ENCODE results near the gene SIGLEC1. TPM values are rescaled to one million over a fixed set of nuclear protein-coding genes. Genes with fewer than 3 reads are reported as not detected.

Gene SIGLEC1
- total and polyA plus RNA-seq, 2 of the 4 experiments (the other 2 are of a cell fraction), result not detected

DNA sequence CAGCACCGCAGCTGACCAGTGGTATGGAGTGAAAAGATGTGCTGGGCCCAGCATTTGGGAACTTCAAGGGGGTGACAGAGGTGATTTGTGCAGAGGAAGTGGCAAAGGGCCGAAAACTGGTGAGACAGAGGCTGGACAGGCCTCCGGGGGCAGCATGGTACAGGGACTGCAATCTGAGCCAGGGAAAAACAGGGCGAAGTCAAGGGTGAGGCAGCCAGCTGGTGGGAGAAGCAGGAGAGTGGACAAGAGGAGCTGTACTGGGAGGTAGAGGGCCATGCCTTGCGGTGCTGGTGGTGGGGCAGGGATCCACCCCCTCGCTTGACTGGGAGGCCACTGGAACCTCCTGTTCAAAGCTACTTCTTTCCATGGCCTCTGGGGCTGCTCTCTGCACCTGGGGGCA, 41.9 kb downstream of the SIGLEC1 start:
- H3K56ac ChIP-seq (ENCODE audit: extremely low read depth, insufficient read depth, low read length), result no peak overlapping the region
- no TSS peak for BruUV-seq (replicated peaks)
- no peak overlapping the region for H2BK20ac ChIP-seq (ENCODE audit: low read depth, low read length)
- ATAC-seq (ENCODE audit: low read depth) (peak; percentile 56), DNase-seq (peak; percentile 19)
- in situ Hi-C loops (cut with MboI; ENCODE audit: low sequenced_read_pairs), result no loop called here
- no peak overlapping the region for H3K4me3 ChIP-seq (ENCODE audit: insufficient read depth, low read depth, low read length)
- H3K18ac ChIP-seq (ENCODE audit: low read depth, low read length), result no peak overlapping the region
- H3K4ac ChIP-seq (ENCODE audit: low read depth, low read length), result no peak overlapping the region
- H4K5ac ChIP-seq (ENCODE audit: low read depth, low read length), result no peak overlapping the region
- no peak overlapping the region for H3K23ac ChIP-seq (ENCODE audit: low read depth, low read length)
- H2BK120ac ChIP-seq (ENCODE audit: low read depth, low read length), result no peak overlapping the region
- H3K14ac ChIP-seq (replicated peaks; ENCODE audit: low read depth, low read length), result no peak overlapping the region
- no peak overlapping the region for H2BK15ac ChIP-seq (ENCODE audit: low read depth, low read length)
- no peak overlapping the region for H4K91ac ChIP-seq (ENCODE audit: insufficient read depth, low read depth, low read length)
- no peak overlapping the region for H4K8ac ChIP-seq (ENCODE audit: low read depth in 2 of 2, low read length in 2 of 2)
- WGBS, 2 experiments (ENCODE audit: extremely low coverage in 2 of 2, insufficient read length in 1 of 2), result 0% methylated on average over 3 of the region's 6 CpGs; no CpG with 5 or more reads in 1 of the 2 experiments
- POLR2A ChIA-PET (ENCODE audit: unreplicated experiment), result no interaction called here
- intact Hi-C loops (cut with micrococcal nuclease), result loop anchor here (10.0 kb wide), 1 partner anchor 414 kb away; no protein-coding TSS in a partner anchor
- no peak for TF ChIP-seq CHD1 (IDR thresholded peaks at IDR 0.05; ENCODE audit: low read depth, low read length)
- TF ChIP-seq, protein P1, sequence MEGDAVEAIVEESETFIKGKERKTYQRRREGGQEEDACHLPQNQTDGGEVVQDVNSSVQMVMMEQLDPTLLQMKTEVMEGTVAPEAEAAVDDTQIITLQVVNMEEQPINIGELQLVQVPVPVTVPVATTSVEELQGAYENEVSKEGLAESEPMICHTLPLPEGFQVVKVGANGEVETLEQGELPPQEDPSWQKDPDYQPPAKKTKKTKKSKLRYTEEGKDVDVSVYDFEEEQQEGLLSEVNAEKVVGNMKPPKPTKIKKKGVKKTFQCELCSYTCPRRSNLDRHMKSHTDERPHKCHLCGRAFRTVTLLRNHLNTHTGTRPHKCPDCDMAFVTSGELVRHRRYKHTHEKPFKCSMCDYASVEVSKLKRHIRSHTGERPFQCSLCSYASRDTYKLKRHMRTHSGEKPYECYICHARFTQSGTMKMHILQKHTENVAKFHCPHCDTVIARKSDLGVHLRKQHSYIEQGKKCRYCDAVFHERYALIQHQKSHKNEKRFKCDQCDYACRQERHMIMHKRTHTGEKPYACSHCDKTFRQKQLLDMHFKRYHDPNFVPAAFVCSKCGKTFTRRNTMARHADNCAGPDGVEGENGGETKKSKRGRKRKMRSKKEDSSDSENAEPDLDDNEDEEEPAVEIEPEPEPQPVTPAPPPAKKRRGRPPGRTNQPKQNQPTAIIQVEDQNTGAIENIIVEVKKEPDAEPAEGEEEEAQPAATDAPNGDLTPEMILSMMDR (conservative IDR thresholded peaks at IDR 0.05; ENCODE audit: low read depth, low read length), result peak; percentile 23; the same call in 1 of the 2 replicates
- TF ChIP-seq RAD21 (IDR thresholded peaks at IDR 0.05; ENCODE audit: low read length), result peak; percentile 15; the same call in 1 of the 2 replicates
- no peak for TF ChIP-seq CEBPB (IDR thresholded peaks at IDR 0.05; ENCODE audit: low read depth, low read length)
- H4K20me1 ChIP-seq (ENCODE audit: insufficient read depth, low read length), result no peaks in the 10 kb centered on the region
- H3K9me3 ChIP-seq (ENCODE audit: control insufficient read depth, insufficient read depth, low read length), result no peaks in the 10 kb centered on the region
- peaks cover 50% of the 10 kb centered on the region for H3K27me3 ChIP-seq (ENCODE audit: control insufficient read depth, insufficient read depth, low read length)
- no peak overlapping the region for H3K9ac ChIP-seq (ENCODE audit: low read depth, low read length)
- H3K27ac ChIP-seq (ENCODE audit: insufficient read depth, low read length), result no peak overlapping the region
- no peak overlapping the region for H3K4me2 ChIP-seq (ENCODE audit: low read depth, low read length)
- CTCF ChIA-PET, result interaction anchor here (0.8 kb wide), 1 partner anchor 98 kb away, joined by 3 read pairs; no protein-coding TSS in a partner anchor
- H3K4me1 ChIP-seq (ENCODE audit: control insufficient read depth, insufficient read depth, low read length), result 0 out of 2 replicates have a peak, but pooled peaks cover 3% of the 10 kb centered on the region
- no peak overlapping the region for H2AK5ac ChIP-seq (ENCODE audit: low read depth, low read length)
- no peak overlapping the region for H2BK5ac ChIP-seq (ENCODE audit: low read depth, low read length, poor library complexity, severe bottlenecking)
- dilution Hi-C loops (cut with HindIII; ENCODE audit: low sequenced_read_pairs, unreplicated experiment), result no loop called here
- no peaks in the 10 kb centered on the region for H3K9me1 ChIP-seq (ENCODE audit: insufficient read depth, low read length)
- H3K79me1 ChIP-seq (ENCODE audit: low read depth in 1 of 2, low read length in 2 of 2), result no peaks in the 10 kb centered on the region
- no peaks in the 10 kb centered on the region for H3K36me3 ChIP-seq (ENCODE audit: control insufficient read depth, insufficient read depth, low read length)
- peak overlapping the region; percentile 51 for H2AFZ ChIP-seq (replicated peaks; ENCODE audit: low read length, poor library complexity)
- H2AK9ac ChIP-seq (replicated peaks; ENCODE audit: low read depth, low read length, poor library complexity), result no peak overlapping the region

All from IMR-90 (cell line).